HG02798 (cell line): ENCODE results near the gene ASB1.

Source experiments
- ATAC-seq: cut with Tn5 transposase; IDR thresholded peaks from one replicate; pipeline ENCODE4 v1.9.1; 2021; ENCODE audit warnings: mild to moderate bottlenecking; ENCODE audit not compliant: unreplicated experiment, poor library complexity

ASB1 gene

DNA sequence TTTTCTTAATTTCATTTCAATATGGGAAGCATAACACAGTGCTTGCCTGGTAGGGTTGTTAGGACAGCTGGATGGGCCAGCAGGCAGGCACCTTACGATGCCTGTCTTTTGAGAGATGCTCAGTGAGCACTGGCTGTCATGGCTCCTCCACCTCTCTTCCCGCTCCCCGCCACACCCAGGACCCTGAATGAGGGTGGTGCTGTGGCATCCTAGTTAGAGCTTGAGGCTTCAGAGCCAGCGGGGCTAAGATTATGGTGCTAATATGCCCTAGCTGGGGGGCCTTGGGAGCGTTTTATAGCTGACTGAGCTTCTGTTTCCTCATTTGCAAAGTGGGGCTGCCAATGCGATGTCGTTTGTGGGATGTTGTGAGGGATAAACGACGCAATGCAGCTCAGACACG is 37.7 kb downstream of the ASB1 start:
- ATAC-seq: no peak

DNA sequence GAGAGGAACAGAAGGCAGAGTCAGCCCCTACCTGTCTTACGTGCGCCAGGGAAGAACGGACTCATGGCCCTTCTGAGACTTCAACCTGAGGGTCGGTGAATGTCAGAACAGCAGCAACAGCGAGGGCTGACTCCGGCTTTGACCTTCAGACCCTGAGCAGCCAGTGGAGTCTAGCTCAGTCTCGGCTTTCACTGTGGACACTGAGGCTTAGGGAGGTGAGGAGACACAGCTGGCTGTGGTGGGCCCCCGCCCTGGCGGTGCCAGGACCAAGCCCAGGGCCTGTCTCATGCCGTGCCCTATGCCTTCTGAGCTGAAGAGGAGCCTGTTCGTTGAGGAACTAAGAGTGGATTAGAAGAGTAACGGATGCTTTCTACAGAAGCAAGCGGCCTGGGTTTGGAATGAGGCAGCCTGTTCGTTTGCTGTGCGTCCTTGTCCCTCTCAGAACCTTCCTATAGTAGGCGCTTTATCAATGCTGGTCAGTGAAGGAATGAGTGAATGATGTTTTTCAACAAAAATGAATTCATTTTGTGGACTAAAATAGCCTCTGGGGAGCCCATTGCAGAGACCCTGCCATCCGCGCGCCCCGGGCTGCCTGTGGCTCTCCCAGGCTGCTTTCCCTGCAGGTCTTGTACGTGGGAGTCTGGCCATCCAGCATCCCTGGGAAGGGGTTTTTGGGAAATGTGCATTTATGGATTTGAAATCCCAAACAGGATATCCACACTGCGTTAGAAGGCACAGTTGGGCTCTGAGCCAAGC is 38.9 kb downstream of the ASB1 start:
- no peak for ATAC-seq

DNA sequence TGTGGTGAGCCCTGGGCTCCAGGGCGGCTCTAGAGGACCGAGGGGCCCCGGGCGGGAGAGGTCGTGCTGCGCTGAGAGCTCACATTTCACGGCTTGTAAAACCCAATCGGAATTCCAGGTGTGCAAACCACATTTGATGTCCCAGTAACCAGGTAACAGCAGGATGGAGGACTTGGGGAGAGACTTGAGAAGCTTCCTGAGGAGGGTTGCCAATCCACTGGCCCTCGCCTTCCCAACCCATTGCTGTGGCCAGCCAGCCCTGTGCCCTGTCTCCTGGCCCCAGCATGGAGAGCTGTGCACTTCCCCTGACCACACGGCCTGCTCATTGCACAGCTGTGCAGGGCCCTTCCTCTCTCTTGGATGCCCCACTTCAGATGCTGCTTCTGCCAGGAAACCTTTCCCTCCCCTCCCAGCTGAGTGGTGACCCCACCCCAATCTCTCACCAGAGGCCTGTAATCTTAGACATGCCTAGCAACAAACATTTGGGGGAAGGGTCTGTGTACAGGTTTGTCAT is 39.6 kb downstream of the ASB1 start:
- no peak for ATAC-seq

DNA sequence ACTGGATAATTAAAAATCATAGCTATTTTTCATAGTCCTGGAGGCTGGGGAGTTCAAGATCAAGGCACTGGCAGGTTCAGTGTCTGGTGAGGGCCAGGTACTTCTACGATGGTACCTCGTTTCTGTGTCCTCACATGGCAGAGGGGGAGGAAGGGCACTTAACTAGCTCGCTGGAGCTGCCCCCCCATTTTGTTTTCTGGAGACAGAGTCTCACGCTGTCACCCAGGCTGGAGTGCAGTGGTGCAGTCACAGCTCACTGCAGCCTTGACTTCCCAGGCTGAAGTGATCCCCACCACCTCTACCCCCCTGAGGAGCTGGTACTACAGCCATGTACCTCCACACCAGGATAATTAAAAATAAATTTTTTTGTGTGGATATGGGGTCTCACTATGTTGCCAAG is 40.3 kb downstream of the ASB1 start:
- ATAC-seq: no peak

DNA sequence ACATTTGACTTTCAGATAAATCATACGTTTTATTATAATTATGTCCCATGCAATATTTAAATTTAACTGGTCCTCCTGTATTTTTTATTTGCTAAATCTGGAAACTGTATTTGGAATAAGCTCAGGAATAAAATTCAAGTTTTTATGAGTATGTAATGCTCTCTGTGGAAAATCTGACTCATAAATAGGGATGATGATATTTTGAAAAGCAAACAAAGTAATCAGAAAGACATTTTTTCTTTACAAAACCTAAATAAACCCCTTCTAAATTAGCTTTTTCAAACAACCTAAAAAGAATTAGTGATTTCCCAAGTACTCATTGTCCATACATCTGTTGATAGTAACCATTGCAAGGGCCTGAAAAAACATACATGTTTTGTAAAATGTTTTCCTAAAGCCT is 41.1 kb downstream of the ASB1 start:
- ATAC-seq: no peak

DNA sequence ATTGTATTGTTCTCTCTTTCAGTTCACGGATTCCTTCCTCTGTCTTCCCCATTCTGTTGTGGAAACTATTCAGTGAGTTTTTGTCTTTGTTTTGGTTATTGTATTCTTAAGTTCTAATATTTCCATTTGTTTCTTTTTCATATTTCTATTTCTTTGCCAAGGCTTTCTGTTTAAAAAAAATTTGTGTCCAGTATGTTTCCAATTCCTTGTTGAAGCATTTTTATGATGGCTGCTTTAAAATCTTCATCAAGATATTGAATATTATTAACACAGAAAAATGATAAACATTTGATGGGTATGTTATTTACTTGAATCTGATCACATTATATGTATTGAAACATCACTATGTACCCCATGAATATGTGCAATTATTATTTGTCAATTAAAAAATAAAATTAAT is 42.4 kb downstream of the ASB1 start:
- ATAC-seq: no peak

DNA sequence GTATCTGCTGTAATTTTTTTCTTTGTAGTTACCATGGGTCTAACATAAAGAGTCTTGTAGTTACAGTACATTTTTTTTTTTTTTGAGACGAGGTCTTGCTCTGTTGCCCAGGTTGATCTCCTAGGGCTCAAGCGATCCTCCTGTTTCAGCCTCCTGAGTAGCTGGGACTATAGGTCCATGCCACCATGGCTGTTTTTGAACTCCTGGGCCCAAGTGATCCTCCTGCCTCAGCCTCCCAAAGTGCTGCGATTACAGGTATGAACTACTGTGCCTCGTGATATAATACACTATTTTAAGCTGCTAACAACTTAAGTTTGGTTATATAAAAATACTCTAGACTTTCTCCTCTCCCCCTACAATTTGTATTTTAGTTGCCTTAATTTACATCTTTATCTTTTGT is 46.3 kb downstream of the ASB1 start:
- no peak for ATAC-seq

DNA sequence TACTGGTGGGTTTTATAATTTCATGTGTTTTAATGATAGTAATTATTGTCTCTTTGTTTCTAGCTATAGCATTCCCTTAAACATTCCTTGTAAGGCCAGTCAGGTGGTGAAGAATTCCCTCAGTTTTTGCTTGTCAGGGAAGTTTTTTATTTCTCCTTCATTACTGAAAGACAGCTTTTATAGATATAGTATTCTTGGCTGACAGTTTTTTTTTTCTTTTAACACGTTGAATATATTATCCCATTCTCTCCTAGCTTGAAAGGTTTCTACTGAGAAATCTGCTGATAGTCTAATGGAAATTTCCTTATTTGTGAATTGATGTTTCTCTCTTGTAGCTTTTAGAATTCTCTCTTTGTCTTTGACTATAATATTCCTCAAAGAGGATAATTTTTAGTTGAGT is 46.8 kb downstream of the ASB1 start:
- no peak for ATAC-seq

DNA sequence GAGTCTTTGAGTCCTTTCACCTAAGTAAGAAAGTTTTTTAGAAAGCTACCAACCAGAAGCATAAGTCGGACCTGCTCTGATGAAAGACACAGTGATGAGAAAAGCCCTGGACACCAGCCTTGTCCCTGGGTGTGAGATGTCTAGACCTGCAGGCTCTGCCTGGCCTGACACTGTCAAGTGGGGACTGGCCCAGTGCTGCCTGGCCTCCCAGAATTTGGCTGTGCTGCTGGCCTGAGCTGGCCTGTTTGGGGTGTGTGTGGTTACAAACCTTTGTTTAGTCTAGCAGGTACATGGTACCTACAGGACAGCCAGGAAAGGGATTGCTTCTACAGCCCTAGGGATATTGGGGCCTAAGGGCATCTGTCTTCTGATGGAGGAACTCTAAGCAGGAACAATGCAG is 48.3 kb downstream of the ASB1 start:
- ATAC-seq: no peak

DNA sequence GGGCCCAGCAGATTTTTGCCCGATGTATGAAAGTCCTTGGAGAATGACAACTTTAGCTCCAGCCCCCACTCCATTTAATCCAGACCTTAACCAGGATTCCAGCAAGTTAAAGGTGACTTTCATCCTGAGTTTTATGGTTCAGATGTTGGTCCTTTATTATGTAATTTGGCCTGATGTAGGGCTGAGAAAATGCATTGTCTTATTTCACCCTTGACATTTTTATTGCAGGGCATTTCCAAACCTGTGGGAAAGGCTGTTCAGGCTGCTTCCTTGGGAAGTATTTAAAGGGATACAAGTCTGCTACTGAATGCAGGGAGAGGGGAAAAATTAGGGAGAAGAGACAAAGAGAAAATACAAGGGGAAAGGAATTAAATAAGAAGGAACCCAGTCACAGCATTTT is 48.8 kb downstream of the ASB1 start:
- no peak for ATAC-seq

DNA sequence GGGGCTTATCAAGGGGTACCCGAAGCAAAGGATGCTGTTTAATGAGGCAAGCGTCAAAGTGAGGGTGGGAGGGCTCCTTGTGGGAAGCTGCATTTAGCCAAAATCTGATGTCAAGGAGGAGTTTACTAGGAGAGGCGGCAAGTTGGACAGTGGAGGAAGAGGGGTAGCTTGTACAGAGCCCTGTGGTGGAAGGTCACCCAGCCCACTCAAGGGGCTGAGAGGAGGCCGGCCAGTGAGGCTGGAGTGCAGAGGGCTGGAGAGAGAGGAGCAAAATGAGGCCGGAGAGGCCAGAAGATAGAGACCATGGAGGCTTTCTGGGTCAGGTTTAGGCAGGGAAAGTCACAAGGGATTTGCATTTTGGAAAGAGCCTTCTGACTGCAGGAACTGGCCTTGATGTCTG is 49.5 kb downstream of the ASB1 start:
- ATAC-seq: no peak

DNA sequence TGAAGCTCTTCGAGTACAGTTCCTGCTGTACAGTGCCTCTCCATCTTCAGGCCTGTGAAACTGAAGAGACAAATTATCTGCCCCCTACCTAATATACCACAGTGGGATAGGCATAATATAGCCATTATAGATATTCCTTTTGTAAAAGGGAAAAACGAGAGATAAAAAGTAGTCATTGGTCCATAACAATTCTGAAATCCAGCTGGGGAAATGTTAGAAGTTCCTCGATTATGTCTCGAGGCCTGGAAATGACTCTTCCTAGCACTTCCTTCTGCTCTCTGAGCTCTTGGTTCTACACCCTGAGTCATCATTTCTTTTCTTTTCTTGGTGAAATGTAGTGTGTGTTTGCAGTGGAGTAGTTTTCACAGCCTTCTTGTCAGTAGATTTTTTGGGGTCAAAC is 51.5 kb downstream of the ASB1 start:
- ATAC-seq: no peak

DNA sequence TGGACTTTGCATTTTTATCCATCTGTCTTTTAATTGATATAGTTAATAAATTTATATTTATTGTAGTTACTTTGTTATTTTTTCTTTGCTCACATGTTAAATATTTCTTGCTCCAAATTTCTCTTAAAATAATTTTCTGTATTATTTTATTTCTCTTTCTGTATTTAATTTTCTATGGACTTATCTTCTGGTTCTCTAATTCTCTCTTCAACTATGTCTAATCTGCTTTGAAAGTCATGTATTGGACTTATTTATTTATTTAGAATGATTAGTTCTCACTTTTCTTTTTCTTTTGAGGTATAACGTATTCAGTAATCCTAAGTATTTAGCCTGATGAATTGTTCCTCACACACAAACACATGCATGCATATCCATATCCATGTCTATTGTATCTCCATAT is 53.1 kb downstream of the ASB1 start:
- ATAC-seq: no peak

DNA sequence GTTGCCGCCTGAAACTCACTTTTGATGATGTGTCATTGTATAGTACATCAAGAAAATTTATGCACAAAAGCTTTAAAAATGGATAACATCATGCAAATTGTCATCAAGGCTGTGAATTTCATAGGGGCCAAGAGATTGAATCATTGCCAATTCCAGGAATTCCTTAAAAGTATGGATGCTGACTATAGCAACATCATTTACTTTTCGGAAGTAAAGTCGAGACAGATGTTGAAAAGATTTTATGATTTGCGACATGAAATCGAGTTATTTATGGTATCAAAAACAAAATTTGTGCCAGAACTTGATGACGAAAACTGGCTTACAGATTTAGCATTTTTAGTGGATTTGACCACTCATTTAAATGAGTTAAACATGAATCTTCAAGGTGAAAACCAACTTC is 56.3 kb downstream of the ASB1 start:
- no peak for ATAC-seq

DNA sequence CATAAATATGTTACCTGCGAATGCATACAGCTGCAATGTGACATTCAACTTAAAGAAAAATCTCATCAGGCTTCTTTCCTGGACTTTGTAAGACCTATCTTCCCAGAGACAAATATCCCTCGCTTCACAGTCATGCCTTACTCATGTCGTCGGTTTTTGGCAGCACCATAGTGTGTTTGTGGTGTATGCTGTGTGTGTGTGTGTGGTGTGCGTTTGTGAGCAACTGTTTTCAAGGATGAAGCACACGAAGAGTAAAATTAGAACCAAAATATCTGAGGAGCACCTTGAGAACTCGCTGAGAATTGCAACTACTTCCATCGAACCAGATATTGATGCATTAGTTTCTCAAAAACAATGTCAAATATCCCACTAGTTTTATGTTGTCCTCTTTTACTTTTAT is 56.9 kb downstream of the ASB1 start:
- no peak for ATAC-seq

DNA sequence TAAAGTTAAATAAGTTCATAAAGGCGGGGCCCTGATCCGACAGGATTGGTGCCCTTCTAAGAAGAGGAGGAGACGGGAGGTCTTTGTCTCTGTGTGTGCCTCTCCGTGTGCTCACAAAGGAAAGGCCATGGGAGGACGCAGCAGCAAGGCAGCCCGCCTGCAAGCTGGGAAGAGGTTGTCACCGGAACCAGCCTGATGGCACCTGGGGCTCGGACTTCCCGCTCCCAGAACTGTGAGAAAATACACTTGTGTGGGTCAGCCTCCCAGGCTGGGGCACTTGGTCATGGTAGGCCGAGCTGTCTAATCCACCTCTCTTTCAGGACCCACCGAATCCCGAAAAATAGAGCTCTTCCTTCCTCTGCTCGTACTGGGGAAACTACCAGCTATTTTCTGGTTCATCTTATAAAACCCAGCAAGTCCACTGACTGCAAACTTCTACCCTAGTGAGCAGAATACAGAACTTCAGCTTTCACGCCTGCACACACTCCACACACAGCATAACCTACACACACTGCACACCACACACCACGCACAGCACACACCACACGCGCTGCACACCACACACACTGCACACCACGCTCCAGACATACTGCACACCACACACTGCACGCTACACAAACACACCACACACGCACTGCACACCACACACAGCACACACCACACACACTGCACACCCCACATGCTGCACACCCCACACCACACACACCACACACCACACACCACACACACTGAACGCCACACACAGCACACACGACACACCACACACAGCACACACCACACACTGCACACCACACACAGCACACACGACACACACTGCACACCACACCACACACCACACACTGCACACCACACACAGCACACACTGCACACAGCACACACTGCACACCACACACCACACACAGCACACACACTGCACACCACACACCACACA is 58.1 kb downstream of the ASB1 start:
- no peak for ATAC-seq

DNA sequence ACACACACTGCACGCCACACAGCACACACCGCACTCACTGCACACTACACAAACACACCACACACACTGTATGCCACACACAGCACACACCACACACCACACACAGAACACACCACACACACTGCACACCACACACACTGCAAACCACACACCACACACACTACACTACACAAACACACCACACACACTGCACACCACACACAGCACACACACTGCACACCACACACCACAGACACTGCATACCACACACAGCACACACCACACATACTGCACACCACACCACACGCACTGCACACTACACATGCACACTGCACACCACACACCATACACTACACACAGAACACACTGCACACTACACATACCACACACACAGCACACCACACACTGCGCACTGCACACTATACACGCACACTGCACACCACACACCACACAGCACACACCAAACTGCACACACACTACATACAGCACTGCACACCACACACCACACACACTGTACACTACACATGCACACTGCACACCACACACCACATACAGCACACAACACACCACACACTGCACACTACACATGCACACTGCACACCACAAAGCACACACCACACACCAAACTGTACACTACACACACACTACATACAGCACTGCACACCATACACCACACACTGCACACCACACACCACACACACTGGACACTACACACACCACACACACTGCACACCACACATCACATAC is 59.6 kb downstream of the ASB1 start:
- ATAC-seq: no peak

DNA sequence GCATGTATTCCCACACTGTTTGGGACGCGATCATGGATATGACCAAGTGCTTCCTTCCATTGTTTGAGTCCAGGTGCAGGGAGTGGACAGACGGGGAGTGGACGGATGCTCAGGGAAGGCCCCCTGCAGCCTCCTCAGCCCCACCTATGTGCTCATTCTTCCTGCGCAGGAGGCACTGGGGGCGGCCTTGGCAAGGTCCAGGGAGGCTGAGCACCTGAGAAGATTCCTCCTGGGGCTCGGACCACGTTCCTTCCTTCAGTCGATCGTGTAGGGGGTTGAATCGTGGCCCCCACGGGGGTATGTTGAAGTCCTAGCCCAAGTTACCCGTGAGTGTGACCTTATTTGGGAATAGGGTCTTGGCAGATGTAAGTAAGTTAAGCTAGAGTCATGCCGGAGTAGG is 60.4 kb downstream of the ASB1 start:
- no peak for ATAC-seq

DNA sequence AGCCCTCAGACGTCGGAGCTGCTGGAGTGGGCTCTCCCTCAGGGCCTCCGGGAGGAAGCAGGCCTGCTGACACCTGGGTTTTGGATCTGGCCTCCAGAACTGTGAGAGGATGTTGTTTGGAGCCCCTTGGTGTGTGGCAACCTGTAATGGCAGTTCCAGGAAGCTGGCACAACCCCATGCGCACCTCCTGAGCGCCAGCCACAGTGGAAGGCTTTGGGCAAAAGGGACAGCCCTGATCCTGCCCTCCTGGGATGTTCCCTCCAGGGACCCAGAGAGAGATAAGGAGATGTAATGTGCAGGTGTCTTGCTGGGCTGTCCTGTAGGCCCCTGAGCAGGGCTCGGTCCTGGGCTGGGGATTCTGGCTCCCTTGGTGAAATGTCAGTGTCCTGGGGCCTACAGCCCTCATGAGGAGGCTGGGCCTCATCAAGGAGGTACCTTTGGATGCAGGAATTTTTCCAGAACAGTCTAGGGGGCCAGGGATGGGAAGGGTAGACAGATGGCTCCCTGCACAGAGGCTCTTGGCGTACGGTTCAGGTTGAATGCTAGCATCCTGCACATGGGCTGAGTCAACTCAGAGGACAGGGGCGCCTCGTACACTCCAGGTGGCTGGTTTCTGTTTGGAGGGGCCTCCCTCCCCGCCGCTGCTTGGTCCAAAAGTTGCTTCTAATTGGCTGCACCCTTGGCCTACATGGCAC is 61.1 kb downstream of the ASB1 start:
- ATAC-seq: no peak

DNA sequence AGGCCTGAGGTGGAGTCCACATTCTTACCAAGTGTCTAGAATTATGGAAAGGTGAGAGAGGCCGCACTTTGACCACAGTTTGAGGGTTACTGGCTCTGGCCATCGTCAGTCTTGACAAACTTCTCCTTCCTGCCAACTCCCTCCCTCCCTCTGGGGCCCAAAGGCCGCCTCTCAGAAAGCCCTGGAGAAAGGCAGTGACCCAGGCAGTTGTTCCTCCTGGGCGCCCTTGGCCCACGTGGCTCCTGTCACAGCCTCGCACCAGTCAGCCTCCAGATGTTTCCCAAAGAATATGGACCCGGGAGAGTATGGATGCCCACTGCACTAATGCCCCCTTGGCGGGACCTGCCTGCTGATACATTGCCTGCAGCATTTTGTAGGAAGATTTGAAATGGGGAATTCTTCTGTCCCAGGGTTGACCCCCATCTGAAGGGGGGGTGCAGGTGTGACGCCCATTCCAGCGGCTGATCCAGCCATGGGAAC is 61.7 kb downstream of the ASB1 start:
- ATAC-seq: no peak
